ENCODE measurements around the gene POLR2F.

Gene POLR2F

DNA sequence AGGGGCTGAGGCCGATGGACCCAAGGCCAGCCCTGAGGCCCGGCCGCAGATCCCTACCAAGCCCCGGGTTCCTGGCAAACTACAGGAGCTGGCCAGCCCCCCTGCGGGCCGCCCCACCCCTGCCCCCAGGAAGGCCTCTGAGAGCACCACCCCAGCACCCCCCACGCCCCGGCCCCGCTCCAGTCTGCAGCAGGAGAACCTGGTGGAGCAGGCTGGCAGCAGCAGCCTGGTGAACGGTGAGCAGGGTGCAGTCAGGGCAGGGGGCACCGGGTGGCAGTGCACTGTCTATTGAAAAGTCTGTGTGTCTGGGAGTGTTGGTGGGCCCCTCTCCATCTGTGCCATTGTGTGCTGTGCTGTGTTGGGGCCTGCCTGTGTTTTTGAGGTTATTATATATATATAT, 31.3 kb upstream of the POLR2F start:
- no peak for TF ChIP-seq EZH2phosphoT487 (IDR thresholded peaks at IDR 0.05; ENCODE audit: low read depth)
- TF ChIP-seq, protein P1, sequence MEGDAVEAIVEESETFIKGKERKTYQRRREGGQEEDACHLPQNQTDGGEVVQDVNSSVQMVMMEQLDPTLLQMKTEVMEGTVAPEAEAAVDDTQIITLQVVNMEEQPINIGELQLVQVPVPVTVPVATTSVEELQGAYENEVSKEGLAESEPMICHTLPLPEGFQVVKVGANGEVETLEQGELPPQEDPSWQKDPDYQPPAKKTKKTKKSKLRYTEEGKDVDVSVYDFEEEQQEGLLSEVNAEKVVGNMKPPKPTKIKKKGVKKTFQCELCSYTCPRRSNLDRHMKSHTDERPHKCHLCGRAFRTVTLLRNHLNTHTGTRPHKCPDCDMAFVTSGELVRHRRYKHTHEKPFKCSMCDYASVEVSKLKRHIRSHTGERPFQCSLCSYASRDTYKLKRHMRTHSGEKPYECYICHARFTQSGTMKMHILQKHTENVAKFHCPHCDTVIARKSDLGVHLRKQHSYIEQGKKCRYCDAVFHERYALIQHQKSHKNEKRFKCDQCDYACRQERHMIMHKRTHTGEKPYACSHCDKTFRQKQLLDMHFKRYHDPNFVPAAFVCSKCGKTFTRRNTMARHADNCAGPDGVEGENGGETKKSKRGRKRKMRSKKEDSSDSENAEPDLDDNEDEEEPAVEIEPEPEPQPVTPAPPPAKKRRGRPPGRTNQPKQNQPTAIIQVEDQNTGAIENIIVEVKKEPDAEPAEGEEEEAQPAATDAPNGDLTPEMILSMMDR (IDR thresholded peaks at IDR 0.05; ENCODE audit: low read depth, low read length): no peak
- no peaks in the 10 kb centered on the region for H3K9me3 ChIP-seq (ENCODE audit: insufficient read depth, low read length)
- H3K4me1 ChIP-seq (ENCODE audit: low read length): peaks cover 31% of the 10 kb centered on the region
- H3K27ac ChIP-seq (ENCODE audit: low read length): no peak overlapping the region
- no peaks in the 10 kb centered on the region for H3K27me3 ChIP-seq (ENCODE audit: low read depth, low read length)
- H3K4me2 ChIP-seq (ENCODE audit: low read length): no peak overlapping the region
- H3K4me3 ChIP-seq (ENCODE audit: low read length): no peak overlapping the region
- no peaks in the 10 kb centered on the region for H3K79me2 ChIP-seq (ENCODE audit: low read length)
- no peaks in the 10 kb centered on the region for H4K20me1 ChIP-seq (ENCODE audit: insufficient read depth, low read length)
- no peak overlapping the region for H3K9ac ChIP-seq (ENCODE audit: low read length)
- peaks cover 9% of the 10 kb centered on the region for H3K36me3 ChIP-seq (replicated peaks; ENCODE audit: low read depth, low read length)
- no peak overlapping the region for H2AFZ ChIP-seq (ENCODE audit: low read depth, low read length)

DNA sequence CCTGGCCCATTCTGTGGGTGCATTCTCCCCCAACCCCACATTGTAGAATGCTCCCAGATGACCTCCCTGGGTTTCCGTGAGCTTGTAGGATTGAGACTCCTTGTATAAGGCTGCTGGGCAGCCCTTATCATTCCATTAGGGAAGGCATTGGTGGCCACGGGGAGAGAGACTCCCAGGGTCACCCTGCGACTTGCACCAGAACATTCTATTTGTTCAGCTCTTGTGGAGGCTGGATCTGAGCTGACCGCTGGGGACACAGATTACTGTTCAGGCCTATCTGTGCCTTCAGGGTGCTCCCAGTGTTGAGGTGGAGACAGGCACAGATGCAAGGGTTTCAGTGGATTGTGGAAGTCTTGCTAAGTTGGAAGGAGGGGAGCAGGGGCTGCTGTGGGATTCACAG, 29.6 kb upstream of the POLR2F start:
- Histone ChIP-seq H3K9me3 (ENCODE audit: insufficient read depth, low read length) (no peaks in the 10 kb centered on the region), H3K9ac (ENCODE audit: low read length) (no peak overlapping the region), H2AFZ (ENCODE audit: low read depth, low read length) (no peak overlapping the region), H3K36me3 (replicated peaks; ENCODE audit: low read depth, low read length) (peaks cover 7% of the 10 kb centered on the region), H3K27ac (ENCODE audit: low read length) (no peak overlapping the region), H3K4me2 (ENCODE audit: low read length) (no peak overlapping the region), H3K4me3 (ENCODE audit: low read length) (no peak overlapping the region), H4K20me1 (ENCODE audit: insufficient read depth, low read length) (no peaks in the 10 kb centered on the region), H3K27me3 (ENCODE audit: low read depth, low read length) (no peaks in the 10 kb centered on the region), H3K4me1 (ENCODE audit: low read length) (peaks cover 15% of the 10 kb centered on the region), H3K79me2 (ENCODE audit: low read length) (no peaks in the 10 kb centered on the region)
- TF ChIP-seq, protein P1 (IDR thresholded peaks at IDR 0.05; ENCODE audit: low read depth, low read length): no peak
- TF ChIP-seq EZH2phosphoT487 (IDR thresholded peaks at IDR 0.05; ENCODE audit: low read depth): no peak

DNA sequence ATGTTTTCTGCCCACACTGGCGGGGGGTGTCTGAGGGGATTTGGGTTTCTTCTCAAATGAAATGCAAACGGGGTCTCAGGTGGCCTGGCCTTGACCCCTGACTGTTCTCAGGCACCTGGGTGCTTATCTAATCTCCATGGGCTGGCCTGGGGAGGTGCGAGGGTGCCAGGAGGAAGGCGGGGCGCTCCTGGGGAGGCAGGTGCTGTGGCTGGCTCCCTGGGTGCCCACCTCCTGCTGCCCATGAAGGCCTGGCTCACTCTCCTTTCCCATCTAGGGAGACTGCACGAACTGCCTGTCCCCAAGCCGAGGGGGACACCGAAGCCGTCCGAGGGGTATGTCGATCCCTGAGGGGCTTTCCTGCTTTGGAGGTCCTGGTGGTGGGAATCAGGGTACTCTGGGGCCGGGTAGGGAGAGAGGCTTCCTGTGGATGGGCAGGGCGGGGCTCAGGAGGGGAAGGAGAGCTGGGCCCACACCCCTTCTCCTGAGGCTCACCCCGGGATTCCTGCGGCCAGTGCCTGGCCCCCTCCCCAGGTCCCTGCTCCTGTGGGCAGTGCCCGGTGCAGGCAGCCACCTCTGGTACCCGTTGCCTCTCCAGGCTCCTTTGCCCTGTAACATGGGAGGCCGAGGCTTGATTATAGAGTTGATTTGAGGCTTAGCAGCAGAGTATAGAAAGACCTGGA, 29.0 kb upstream of the POLR2F start:
- no peak overlapping the region for H2AFZ ChIP-seq (ENCODE audit: low read depth, low read length)
- no peak overlapping the region for H3K27ac ChIP-seq (ENCODE audit: low read length)
- H3K4me2 ChIP-seq (ENCODE audit: low read length): no peak overlapping the region
- H3K4me1 ChIP-seq (ENCODE audit: low read length): peaks cover 9% of the 10 kb centered on the region
- no peak overlapping the region for H3K4me3 ChIP-seq (ENCODE audit: low read length)
- H4K20me1 ChIP-seq (ENCODE audit: insufficient read depth, low read length): no peaks in the 10 kb centered on the region
- peaks cover 8% of the 10 kb centered on the region for H3K36me3 ChIP-seq (replicated peaks; ENCODE audit: low read depth, low read length)
- no peaks in the 10 kb centered on the region for H3K79me2 ChIP-seq (ENCODE audit: low read length)
- no peak overlapping the region for H3K9ac ChIP-seq (ENCODE audit: low read length)
- TF ChIP-seq EZH2phosphoT487 (IDR thresholded peaks at IDR 0.05; ENCODE audit: low read depth): no peak
- TF ChIP-seq, protein P1 (IDR thresholded peaks at IDR 0.05; ENCODE audit: low read depth, low read length): no peak
- H3K9me3 ChIP-seq (ENCODE audit: insufficient read depth, low read length): no peaks in the 10 kb centered on the region
- no peaks in the 10 kb centered on the region for H3K27me3 ChIP-seq (ENCODE audit: low read depth, low read length)

DNA sequence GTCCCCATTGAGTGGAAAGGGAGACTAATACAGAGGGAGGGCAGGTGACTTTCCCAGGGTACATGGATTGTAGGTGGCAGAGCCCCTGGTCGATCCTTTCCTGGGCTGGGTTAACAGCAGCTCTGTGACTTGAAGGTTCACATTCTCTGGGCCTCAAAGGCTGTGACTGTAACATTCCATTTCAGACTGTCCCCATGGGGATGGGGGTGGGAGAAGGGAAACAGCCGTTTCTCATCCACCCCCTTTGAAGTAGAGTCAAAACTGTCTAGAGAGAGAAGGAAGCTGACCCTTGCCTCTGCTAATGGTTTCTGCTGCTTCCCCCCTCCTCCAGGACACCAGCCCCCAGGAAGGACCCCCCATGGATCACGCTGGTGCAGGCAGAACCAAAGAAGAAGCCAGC, 28.2 kb upstream of the POLR2F start:
- H4K20me1 ChIP-seq (ENCODE audit: insufficient read depth, low read length): no peaks in the 10 kb centered on the region
- no peak overlapping the region for H3K27ac ChIP-seq (ENCODE audit: low read length)
- H3K4me1 ChIP-seq (ENCODE audit: low read length): peaks cover 1% of the 10 kb centered on the region
- H3K36me3 ChIP-seq (replicated peaks; ENCODE audit: low read depth, low read length): peaks cover 8% of the 10 kb centered on the region
- no peaks in the 10 kb centered on the region for H3K79me2 ChIP-seq (ENCODE audit: low read length)
- H3K9ac ChIP-seq (ENCODE audit: low read length): no peak overlapping the region
- no peak for TF ChIP-seq EZH2phosphoT487 (IDR thresholded peaks at IDR 0.05; ENCODE audit: low read depth)
- TF ChIP-seq, protein P1 (IDR thresholded peaks at IDR 0.05; ENCODE audit: low read depth, low read length): no peak
- no peak overlapping the region for H2AFZ ChIP-seq (ENCODE audit: low read depth, low read length)
- no peaks in the 10 kb centered on the region for H3K9me3 ChIP-seq (ENCODE audit: insufficient read depth, low read length)
- H3K4me3 ChIP-seq (ENCODE audit: low read length): no peak overlapping the region
- no peak overlapping the region for H3K4me2 ChIP-seq (ENCODE audit: low read length)
- no peaks in the 10 kb centered on the region for H3K27me3 ChIP-seq (ENCODE audit: low read depth, low read length)
